ENCODE measurements around the gene GNB1L.

The GNB1L gene

GRCh38 chr22:19742160-19743066 is 112.3 kb downstream of the GNB1L start:
- in situ Hi-C loops (cut with HindIII; ENCODE audit: low sequenced_read_pairs): no loop called here
- DNase-seq (ENCODE audit: low read depth, low spot score): no peak
- H3K4me3 ChIP-seq (ENCODE audit: low read depth, low read length): no peak overlapping the region
- no peak for TF ChIP-seq CTCF (IDR thresholded peaks at IDR 0.05; ENCODE audit: low read depth, low read length)

DNA sequence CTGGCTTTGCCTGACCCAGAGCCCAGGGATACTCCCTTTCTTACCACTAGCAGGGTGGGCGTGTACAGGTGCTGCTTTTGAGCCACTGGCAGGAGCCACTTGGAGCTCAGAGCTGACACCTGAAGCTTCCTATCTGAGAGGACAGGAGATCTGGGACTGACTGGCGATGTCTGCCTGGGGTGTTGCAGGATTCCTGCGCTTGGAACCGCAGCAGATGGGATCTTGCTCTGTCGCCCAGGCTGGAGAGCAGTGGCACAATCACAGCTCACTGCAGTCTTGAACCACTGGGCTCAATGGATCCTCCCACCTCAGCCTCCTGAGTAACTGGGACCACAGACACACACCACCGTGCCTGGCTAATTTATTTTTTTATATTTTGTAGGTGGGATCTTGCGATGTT is 113.6 kb downstream of the GNB1L start:
- in situ Hi-C loops (cut with HindIII; ENCODE audit: low sequenced_read_pairs): no loop called here
- TF ChIP-seq CTCF (IDR thresholded peaks at IDR 0.05; ENCODE audit: low read depth, low read length): no peak
- H3K4me3 ChIP-seq (ENCODE audit: low read depth, low read length): no peak overlapping the region
- DNase-seq (ENCODE audit: low read depth, low spot score): no peak

- H3K4me3 ChIP-seq (ENCODE audit: low read depth, low read length): no peak overlapping the region
- DNase-seq (ENCODE audit: low read depth, low spot score): no peak
- in situ Hi-C loops (cut with HindIII; ENCODE audit: low sequenced_read_pairs): no loop called here
- TF ChIP-seq CTCF (IDR thresholded peaks at IDR 0.05; ENCODE audit: low read depth, low read length): no peak
Observed at GRCh38 chr22:19740586-19740985, 114.1 kb downstream of the GNB1L start.

DNA sequence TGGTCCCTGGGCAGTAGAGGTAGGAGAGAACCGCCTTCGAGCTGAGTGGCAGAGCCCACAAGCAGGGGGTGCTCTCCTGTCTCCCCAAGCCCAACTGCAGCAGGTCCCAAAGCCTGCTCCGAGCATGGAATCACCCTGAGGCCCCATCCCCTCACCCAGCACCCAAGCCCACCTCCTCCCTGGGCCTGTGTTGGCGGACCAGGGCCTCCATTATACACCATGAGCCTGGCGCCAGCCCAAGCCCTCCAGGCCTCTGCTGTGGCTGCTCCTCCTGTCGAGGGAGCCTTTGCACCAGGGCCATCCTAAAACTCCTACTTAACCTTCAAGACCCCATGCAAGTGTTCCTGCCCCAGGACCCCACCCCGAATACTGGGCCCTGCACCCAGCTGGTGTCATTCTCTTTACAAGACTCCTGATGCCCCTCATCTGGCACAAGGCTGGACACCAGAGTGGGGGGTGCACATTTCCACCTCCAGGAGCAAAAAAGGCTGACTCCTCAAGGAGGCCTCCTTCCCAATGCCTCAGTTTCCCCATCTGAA is 114.7 kb downstream of the GNB1L start:
- no peak for TF ChIP-seq CTCF (IDR thresholded peaks at IDR 0.05; ENCODE audit: low read depth, low read length)
- in situ Hi-C loops (cut with HindIII; ENCODE audit: low sequenced_read_pairs): no loop called here
- no peak overlapping the region for H3K4me3 ChIP-seq (ENCODE audit: low read depth, low read length)
- DNase-seq (ENCODE audit: low read depth, low spot score): no peak

- in situ Hi-C loops (cut with HindIII; ENCODE audit: low sequenced_read_pairs): no loop called here
- no peak for DNase-seq (ENCODE audit: low read depth, low spot score)
- no peak for TF ChIP-seq CTCF (IDR thresholded peaks at IDR 0.05; ENCODE audit: low read depth, low read length)
- no peak overlapping the region for H3K4me3 ChIP-seq (ENCODE audit: low read depth, low read length)
Observed at GRCh38 chr22:19739448-19739895, 115.2 kb downstream of the GNB1L start.

GRCh38 chr22:19738664-19739447 is 115.8 kb downstream of the GNB1L start:
- H3K4me3 ChIP-seq (ENCODE audit: low read depth, low read length): no peak overlapping the region
- DNase-seq (ENCODE audit: low read depth, low spot score): no peak
- TF ChIP-seq CTCF (IDR thresholded peaks at IDR 0.05; ENCODE audit: low read depth, low read length): no peak
- in situ Hi-C loops (cut with HindIII; ENCODE audit: low sequenced_read_pairs): no loop called here

Measured in astrocyte of the spinal cord (primary cell).